K562 (cell line): ENCODE measurements around the gene ZBED4. TPM values are rescaled to one million over a fixed set of nuclear protein-coding genes. Genes with fewer than 3 reads are reported as not detected.

Source experiments
- BHLHE40 ChIP-seq: IDR thresholded peaks from 2 replicates; pipeline ENCODE4 v1.6.1; 2011; ENCODE audit warnings: low read length, improper control_type of control experiment
- CREM ChIP-seq: IDR thresholded peaks from 2 replicates; pipeline ENCODE4 v1.6.1; 2014; ENCODE audit warnings: antibody characterized with exemption, low read depth
- ELF2 ChIP-seq: fragments of 250-450 bp; sonication (Bioruptor Pico); IDR thresholded peaks from 2 replicates; pipeline ENCODE4 v1.5.0; 2021; ENCODE audit warnings: mild to moderate bottlenecking
- FOXO4 ChIP-seq: fragments of 450-650 bp; formaldehyde crosslinking; IDR thresholded peaks from 2 replicates; pipeline ENCODE4 v1.4.0; 2020; ENCODE audit warnings: mild to moderate bottlenecking, moderate library complexity
- HES1 ChIP-seq: fragments of 450-650 bp; IDR thresholded peaks from 2 replicates; pipeline ENCODE4 v1.6.1; 2016; ENCODE audit warnings: low read depth, mild to moderate bottlenecking, moderate library complexity
- HEY1 ChIP-seq: fragments of 250-450 bp; sonication (Bioruptor Pico); IDR thresholded peaks from 2 replicates; pipeline ENCODE4 v1.5.0; 2020; ENCODE audit warnings: mild to moderate bottlenecking, moderate library complexity, borderline replicate concordance
- HMBOX1 ChIP-seq: sonication (generic); IDR thresholded peaks from 2 replicates; pipeline ENCODE4 v1.6.1; 2016
- HMGN3 ChIP-seq: IDR thresholded peaks from 2 replicates; pipeline ENCODE4 v1.6.1; 2011; ENCODE audit warnings: borderline replicate concordance, low read depth, mild to moderate bottlenecking, mixed read lengths, low read length; ENCODE audit not compliant: insufficient read length; ENCODE audit errors: extremely low read depth
- MTA3 ChIP-seq: fragments of 450-650 bp; formaldehyde crosslinking; IDR thresholded peaks from 2 replicates; pipeline ENCODE4 v1.6.1; 2017; ENCODE audit warnings: mild to moderate bottlenecking, borderline replicate concordance
- SETDB1 ChIP-seq: IDR thresholded peaks from one replicate; pipeline ENCODE4 v1.6.1; 2012; ENCODE audit warnings: low read length, control low read depth, inconsistent platforms
- SRSF7 ChIP-seq: fragments of 200-400 bp; formaldehyde crosslinking; optimal IDR thresholded peaks from 2 replicates; pipeline ENCODE3; 2017; ENCODE audit warnings: mild to moderate bottlenecking, low read depth, low read length
- STAT5B ChIP-seq: fragments of 250-450 bp; sonication (Bioruptor Pico); IDR thresholded peaks from 2 replicates; pipeline ENCODE4 v1.8.0; 2021; ENCODE audit warnings: mild to moderate bottlenecking, inconsistent platforms
- THAP7 ChIP-seq: fragments of 250-450 bp; sonication (Bioruptor Pico); IDR thresholded peaks from 2 replicates; pipeline ENCODE4 v1.5.0; 2021
- USF2 ChIP-seq: sonication (generic); formaldehyde crosslinking; IDR thresholded peaks from 2 replicates; pipeline ENCODE4 v1.5.0; 2020; ENCODE audit warnings: missing genetic modification reagents
- ZC3H4 ChIP-seq: sonication (generic); formaldehyde crosslinking; IDR thresholded peaks from 2 replicates; pipeline ENCODE4 v1.9.0; 2021; ENCODE audit warnings: missing genetic modification reagents, borderline replicate concordance
- ZKSCAN1 ChIP-seq: fragments of 150-350 bp; IDR thresholded peaks from 2 replicates; pipeline ENCODE4 v1.6.1; 2016; ENCODE audit warnings: low read depth, low read length
- ZNF165 ChIP-seq: fragments of 250-450 bp; sonication (Bioruptor Pico); IDR thresholded peaks from 2 replicates; pipeline ENCODE4 v1.4.0; 2020; ENCODE audit warnings: borderline replicate concordance
- ZNF609 ChIP-seq: sonication (generic); formaldehyde crosslinking; IDR thresholded peaks from 2 replicates; pipeline ENCODE4 v1.8.1; 2023; ENCODE audit warnings: missing genetic modification reagents, mild to moderate bottlenecking, borderline replicate concordance
- polyA plus RNA-seq, 8 experiments: library from polyadenylated mRNA; depleted of rRNA in 4 of 8; stranded (reverse) in 5 of 8; unstranded in 3 of 8; fragments of >200 nt; fragmentation: Nextera tagmentation in 2 of 8; fragmentation: Illumina TruSeq in 1 of 8; extraction: Ambion mirVana in 2 of 8; extraction: Trizol in 1 of 8; gene quantifications; 2 replicates each; pipeline versions ENCODE4 v1.2.1 to v1.2.3, GENCODE V29; 2011 to 2014; ENCODE audit warnings: inconsistent platforms in 1 of 8, missing spikeins in 1 of 8
- total RNA-seq, 7 experiments: library from RNA; depleted of rRNA in 6 of 7; stranded (reverse); fragments of >200 nt in 6 of 7; fragmentation: Illumina TruSeq in 2 of 7; extraction: Trizol in 2 of 7; gene quantifications; 2 replicates each; pipeline versions ENCODE4 v1.2.1 to v1.2.3, GENCODE V29; 2011 to 2021; ENCODE audit warnings: low replicate concordance in 1 of 7

The ZBED4 gene
- total and polyA plus RNA-seq, 9 of the 15 experiments (the other 6 are each of a cell fraction or from before 2014, with no cell fraction given), result 1.5 to 16.8 (median 7.4) TPM

- TF ChIP-seq HES1 (peak; percentile 82), HMGN3 (peak; percentile 89), ZNF609 (CRISPR knock-in tag) (no peak), BHLHE40 (peak; percentile 96), ZC3H4 (CRISPR knock-in tag) (no peak), THAP7 (no peak), CREM (peak; percentile 75; the same call in 1 of the 2 replicates), ELF2 (CRISPR knock-in tag) (no peak), FOXO4 (CRISPR knock-in tag) (no peak), SETDB1 (no peak), ZNF165 (no peak), SRSF7 (no peak), HMBOX1 (no peak), MTA3 (0 out of 2 replicates have a peak, but pooled peaks have one; percentile 47), HEY1 (CRISPR knock-in tag) (no peak), ZKSCAN1 (no peak), STAT5B (no peak), USF2 (CRISPR knock-in tag) (no peak)
Measured at GRCh38 chr22:49936018-49936972, 82.7 kb downstream of the ZBED4 start (continued).
